Sigmoid colon (tissue), 3 donors: ENCODE results near the gene HACD2.

ENCODE experiments used
- CTCF ChIP-seq, 4 experiments: fragments of 450-650 bp in 3 of 4; fragments of 200-600 bp in 1 of 4; IDR thresholded peaks; one replicate each; pipeline ENCODE4 v1.5.1; 2016 to 2019; ENCODE audit warnings: antibody characterized with exemption in 4 of 4, mild to moderate bottlenecking in 3 of 4, moderate library complexity in 2 of 4
- POLR2A ChIP-seq, 2 donors: fragments of 450-650 bp; IDR thresholded peaks; one replicate each; pipeline ENCODE4 v1.6.1; 2016; ENCODE audit warnings: antibody characterized with exemption in 2 of 2, mild to moderate bottlenecking in 2 of 2, moderate library complexity in 2 of 2

GRCh38 chr3:123547881-123548519 is 36.9 kb downstream of the HACD2 start:
- TF ChIP-seq CTCF (IDR thresholded peaks at IDR 0.05) = no peak
- TF ChIP-seq POLR2A (IDR thresholded peaks at IDR 0.05) = no peak
